NCI-H2081 (cell line): ENCODE results near the gene ATM.
A peak's percentile ranks its signal among the peaks of the same experiment; 100 is the strongest.
"Not testable (repeated sequence)": the region's sequence is repeated elsewhere in the genome, so short reads cannot be mapped to it uniquely, and the experiment has no call there.

ENCODE experiments used
- DNase-seq, 2 experiments: peaks; one replicate each; lab custom pipeline; 2025; lab: John Stamatoyannopoulos, UW

The ATM gene

DNA sequence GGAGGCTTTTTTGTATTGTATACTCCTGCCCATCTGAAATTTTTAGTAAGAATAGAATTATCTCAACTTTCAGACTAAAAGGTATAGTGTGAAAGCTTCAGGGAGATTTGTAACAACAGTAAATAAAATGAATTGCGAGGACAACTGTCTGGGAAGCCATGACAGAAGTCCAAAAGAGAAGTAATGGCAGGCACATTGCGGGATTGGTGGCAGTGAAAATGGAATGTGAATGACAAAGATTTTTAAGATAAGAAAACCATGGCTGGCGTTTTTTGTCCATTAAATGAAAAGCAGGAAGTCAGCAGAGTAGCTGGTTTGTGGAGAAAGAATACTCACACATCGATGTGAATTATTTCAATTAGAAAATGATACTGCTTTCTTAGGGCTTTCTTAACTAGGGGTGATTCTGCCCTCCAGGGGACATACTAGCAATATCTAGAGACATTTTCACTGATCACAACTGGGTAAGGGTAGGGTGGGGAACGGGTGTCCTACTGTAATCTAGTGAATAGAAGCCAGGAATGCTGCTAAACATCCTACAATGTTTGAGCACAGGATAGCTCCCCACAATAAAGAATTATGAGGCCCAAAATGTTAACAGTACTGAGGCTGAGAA is 2.0 kb upstream of the ATM start:
- DNase-seq, result no peak

DNA sequence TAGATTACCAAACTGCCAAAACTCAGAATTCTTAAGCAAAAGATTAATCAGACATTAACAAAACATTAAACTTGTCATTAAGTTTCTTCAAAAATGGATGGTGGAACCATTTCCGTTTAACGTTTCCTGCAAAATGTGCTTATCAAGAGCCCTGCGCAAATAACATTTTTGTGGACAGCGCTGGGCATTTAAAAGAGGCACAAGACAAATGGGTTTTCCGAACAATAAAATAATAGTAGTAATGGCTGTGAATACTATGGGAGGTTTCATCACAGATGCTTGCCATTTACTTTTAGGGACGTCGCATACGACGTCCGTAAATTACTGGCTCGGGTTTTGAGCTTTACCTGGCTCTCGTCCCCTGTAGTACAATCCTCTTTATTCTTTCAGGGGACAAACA is 1.5 kb upstream of the ATM start:
- no peak for DNase-seq

DNA sequence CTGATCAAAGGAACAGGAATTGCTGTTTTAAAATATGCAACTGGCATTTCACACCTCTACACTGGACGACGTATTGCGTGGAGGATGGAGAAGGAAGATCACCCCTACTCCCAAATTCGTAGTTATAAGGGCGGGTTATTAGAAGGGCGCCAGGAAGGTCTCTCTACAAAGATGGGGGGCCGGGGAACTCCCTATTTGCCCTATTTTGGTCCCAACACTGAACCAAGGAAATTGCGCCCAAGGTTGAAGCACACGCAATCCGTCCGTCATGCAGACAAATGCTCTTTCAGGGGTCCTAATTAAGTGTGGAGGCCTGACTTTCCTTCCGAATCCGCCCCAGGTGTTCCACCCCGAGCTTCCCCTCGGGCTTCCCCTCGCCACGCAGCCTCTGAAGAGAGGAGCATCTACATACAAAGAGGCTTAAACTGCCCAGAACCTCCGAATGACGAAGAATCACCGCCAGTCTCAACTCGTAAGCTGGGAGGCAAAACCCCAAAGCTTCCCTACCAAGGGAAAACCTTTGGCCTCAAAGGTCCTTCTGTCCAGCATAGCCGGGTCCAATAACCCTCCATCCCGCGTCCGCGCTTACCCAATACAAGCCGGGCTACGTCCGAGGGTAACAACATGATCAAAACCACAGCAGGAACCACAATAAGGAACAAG is 825 bp upstream of the ATM start:
- peak in 1 of 2 experiments; percentile 54 for DNase-seq

DNA sequence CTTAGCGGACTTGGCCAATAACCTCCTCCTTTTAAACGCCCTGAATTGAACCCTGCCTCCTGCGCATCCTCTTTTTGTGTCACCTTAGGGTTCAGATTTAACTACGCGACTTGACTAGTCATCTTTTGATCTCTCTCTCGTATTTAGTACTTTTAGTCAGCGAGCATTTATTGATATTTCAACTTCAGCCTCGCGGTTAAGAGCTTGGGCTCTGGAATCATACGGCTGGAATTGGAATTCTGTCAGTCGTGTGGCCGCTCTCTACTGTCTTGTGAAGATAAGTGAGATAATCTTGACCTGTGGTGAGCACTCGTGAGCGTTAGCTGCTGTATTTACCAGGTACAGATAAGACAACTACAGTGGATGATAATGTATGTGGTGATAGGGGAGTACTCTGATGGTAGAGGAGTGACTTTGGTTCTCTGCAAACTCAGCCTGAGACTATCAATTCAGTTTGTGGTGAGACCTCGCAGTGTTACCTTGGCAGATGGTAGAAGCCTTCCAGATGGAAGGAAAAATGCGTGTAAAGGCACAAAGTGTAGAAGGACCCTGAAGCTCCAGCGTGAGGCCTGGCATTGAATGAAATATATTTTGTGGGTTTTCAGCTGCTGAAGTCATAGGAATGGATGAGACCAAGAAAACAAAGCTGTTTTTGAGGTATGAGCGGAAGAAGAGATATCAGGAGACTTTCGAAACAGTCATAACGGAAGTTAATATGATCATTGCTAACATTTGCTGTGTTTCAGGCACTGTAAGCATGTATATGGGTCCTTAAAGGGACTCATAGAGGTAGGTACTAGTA is 682 bp downstream of the ATM start:
- no peak for DNase-seq

DNA sequence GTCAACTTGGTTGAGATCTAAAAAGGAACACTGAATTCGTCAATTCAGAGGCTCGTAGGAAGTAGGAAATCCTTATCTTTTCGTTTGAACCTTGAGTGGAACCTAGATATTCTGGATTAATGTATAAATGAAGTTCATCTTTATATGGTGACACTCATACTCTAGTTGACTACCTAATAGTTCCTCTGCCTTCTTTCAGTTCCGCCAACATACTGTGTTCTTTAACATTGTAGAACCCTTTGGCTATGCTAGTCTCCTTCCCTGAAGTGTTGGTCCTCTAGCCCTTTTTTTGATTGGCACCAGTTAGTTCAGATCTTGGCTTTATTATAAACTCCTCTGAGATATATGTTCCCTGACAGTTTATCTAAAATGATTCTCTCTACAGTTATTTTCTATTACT is 1.5 kb downstream of the ATM start:
- no peak for DNase-seq

DNA sequence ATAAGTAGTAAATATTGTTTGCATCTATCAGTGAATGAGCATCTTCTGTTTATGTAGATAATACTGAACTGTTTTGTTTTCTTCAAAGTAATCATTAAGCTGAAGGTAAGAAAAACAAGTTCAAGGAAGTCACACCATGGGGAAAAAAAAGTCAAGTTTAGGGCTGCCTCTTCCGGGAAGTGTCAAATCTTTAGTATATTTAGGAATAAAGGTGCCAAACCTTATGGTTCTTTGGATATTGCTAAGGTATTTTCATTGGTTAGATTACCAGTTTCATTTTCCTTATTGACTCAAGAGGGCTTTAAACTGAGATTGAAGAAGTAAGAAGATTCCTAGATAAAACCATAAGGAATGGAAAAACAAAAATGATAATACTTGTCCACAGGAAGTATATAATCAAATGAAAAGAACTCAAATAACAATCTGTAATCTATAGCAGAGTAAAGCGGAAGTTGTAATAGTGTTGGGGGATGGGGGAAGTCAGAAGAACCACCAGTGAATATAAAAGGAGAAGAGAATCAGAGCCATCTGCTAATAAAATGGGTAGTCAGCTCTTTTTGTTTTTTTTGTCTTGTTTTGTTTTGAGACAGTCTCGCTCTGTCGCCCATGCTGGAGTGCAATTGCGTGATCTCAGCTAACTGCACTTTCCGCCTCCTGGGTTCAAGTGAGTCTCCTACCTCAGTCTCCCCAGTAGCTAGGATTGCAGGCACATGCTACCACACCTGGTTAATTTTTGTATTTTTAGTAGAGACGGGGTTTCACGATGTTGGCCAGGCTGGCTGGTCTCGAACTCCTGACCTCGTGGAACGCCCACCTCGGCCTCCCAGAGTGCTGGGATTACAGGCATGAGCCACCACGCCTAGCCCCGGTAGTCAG is 2.3 kb downstream of the ATM start:
- DNase-seq, result no peak

DNA sequence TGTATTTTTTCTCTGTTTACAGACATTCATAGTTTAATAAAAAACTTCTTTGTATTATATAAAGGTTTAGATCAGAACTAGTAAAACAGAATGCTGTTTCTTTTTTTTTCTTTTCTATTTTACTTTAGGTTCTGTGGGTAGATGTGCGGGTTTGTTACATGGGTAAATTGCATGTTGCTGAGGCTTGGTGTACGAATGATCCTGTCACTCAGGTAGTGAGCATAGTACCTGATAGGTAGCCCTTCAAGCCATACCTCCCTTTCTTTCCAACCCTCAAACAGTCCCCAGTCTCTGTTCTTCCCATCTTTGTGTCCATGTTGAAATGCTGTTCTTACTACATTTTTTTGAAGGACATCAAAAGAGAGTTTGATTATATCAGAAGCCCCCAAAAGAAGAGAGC is 3.2 kb downstream of the ATM start:
- DNase-seq, result no peak

DNA sequence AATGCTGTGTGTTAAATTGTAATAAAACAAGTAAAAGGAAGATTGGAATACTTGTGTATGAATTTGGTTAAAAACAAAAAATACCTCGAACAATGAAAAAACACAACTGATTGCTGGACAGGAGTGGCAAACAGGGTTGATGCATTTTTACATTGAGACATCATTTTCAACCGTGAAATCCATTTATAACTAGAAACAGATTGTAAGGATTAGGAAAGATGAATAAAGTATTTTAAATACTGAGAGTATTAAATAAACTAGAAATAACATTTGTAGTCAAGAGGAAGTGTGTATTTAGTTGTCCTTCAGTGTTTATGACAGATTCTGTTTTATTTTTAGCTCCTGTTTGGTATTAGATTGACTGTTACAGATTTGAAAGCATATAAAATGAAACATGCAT is 5.4 kb downstream of the ATM start:
- DNase-seq, result no peak

DNA sequence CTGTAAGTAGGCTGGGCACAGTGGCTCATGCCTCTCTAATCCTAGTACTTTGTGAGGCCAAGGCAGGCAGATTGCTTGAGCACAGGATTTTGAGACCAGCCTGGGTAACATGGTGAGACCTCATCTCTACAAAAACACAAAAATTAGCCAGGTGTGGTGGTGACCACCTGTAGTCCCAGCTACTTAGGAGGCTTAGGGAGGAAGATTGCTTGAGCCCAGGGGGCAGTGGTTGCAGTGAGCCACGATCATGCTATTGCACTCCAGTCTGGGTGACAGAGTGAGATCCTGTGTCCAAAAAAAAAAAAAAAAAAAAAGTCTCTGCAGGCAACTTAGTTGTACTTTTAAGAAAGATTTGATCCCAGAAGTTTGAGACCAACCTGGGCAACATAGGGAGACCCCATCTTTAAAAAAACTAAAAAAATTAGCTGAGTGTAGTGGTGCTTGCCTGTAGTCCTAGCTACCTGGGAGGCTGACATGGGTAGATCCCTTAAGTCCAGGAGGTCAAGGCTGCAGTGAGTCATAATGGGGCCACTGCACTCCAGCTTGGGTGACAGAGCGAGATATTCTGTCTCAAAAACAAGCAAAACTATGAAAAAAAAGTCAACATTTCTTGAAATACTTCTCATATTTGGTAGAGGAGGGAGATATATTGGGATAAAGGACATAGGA is 10.5 kb downstream of the ATM start:
- DNase-seq, result no peak

DNA sequence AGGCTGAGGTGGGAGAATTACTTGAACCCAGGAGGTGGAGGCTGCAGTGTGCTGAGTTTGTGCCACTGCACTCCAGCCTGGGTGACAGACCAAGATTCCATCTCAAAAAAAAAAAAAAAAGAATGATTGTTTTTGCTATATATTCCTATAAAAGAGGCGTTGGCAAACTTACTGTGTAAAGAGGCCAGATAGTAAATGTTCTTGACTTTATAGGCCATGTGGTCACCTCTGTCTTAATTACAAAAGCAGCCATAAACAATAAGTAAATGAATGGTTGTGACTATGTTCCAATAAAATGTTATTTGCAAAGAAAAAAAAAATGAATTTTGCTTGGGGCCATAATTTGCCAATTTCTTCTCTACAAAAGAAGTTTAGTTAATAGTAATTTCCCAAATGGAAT is 12.3 kb downstream of the ATM start:
- no peak for DNase-seq

DNA sequence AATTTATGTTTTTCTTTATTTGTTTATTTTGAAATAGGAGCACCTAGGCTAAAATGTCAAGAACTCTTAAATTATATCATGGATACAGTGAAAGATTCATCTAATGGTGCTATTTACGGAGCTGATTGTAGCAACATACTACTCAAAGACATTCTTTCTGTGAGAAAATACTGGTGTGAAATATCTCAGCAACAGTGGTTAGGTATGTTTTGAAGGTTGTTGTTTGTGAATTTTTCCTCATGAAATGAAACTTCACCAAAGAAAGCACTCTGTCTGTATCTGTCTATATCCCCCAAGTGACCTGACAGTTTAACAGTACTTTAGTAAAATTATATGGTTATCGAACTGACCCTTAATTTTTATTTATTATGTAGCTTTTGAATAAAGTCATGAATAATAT is 12.8 kb downstream of the ATM start:
- no peak for DNase-seq

DNA sequence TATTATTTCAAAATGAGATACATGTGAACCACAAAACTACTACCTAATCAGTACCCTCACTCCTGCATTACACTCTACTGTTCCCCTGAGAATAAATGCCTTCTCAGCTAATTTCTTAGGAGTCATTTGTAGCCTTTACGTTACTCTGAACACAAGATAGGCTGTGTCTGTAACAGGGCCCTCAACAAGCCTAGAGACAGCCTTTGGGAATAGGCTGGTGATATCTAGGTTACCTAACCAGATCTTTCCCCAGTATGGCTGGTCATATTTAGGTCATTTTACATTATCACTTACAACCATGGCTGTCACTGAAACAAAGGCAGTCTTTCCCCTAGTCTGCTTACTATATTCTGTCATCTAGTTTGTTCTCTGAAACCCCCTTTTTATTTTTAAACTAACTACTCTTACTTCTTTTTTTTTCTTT is 14.2 kb downstream of the ATM start:
- no peak for DNase-seq

DNA sequence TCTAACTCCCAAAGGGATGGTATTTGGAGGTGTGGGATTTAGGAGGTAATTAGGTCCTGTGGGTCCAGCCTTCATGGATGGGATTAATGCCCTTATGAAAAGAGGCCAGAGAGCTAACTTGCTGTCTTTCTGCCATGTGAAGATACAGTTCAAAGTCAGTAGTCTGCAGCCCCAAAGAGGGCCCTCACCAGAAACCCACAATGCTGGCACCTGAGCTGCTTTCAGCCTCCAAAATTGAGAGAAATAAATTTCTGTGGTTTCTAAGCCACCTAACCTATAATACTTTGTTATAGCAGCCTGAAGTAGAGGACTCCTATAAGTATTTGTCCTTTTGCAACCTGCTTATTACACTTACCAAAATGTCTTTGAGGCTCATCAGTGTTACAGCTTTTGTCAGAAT is 16.2 kb downstream of the ATM start:
- DNase-seq, result no peak

DNA sequence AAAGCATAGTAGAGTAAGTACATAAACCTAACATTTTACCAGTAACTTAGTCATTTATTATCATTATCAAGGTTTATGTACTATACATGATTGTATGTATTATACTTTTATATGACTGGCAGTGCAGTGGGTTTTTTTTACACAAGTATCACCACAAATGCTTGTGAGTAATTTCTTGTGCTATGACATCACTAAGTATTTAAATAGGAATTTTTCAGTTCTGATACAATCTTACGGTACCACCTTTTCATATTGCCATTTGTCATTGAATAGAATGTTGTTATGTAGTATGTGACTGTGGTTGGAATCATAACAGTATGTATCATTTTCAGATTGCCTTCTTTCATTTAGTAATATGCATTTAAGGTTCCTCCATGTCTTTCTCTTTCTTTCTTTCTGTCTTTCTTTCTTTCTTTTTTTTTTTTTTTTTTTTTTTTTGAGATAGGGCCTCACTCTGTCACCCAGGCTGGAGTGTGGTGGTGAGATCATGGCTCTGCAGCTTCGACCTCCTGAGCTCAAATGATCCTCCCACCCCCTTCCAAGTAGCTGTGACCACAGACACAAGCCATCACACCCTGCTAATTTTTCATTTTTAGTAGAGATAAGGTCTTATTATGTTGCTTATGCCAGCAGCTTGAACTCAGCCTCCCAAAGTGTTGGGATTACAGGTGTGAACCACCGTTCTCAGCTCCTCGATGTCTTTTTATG is 18.6 kb downstream of the ATM start:
- no peak for DNase-seq

DNA sequence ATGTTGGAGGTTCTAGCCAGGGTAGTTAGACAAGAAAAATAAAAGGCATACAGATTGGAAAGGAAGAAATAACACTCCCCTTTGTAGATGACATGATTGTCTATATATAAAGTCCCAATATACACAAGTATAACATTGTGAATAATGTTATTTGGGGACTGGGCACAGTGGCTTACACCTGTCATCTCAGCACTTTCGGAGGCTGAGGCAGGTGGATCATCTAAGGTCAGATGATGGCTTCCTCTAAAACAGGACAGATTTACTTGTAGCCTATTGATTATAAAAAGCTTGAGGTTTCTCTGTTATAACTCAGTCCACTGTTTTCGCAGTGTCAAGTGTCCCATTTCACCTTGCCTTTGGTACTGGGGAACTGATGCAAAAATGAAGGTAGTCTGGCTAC is 19.6 kb downstream of the ATM start:
- no peak for DNase-seq

DNA sequence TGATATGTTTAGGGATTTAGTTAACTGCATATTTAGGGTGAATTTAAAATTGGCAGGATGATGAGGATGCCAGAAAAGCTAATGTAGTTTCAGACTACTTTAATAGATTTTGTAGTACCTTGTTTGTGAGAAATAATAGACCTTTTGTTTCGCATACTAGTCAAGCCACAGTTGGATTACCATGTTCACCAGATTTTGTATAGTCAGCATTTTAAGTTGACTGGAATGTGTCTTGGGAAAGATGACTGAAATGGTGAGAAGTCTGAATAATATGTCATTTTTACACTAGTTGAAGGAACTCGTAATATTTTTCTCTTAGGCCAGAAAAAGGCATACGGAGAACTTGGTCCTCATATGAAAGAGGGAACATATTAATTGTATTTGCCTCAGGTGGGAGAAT is 23.4 kb downstream of the ATM start:
- no peak for DNase-seq

DNA sequence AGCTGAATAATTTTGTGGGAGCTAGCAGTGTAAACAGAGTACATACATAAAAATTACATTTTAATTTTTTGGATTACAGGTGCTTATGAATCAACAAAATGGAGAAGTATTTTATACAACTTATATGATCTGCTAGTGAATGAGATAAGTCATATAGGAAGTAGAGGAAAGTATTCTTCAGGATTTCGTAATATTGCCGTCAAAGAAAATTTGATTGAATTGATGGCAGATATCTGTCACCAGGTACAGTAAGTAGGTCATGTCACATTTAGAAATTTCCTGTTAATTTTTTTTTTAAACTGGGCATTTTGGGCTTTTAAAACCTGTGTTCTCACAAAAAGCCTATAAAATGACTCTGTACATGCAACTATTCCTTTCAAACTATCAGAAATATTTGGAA is 24.0 kb downstream of the ATM start:
- DNase-seq, result no peak

DNA sequence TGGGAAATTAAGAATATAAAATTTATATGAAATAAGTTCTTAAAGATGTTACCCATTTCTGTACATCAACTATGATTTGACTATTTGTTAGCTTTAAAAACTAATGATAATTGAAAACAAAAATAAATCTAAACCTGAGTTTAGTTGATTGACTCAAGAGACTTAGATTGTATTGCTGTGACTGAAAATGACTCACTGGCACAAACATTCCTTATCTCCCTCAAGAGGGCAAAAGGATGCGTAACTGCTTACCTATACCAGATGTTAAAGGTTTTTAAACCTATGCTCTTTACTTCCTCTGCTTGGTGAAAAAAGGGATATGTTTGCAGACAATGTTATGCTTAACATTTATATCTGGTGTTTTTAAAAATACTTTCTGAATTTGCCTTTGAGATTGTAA is 30.3 kb downstream of the ATM start:
- DNase-seq, result no peak

DNA sequence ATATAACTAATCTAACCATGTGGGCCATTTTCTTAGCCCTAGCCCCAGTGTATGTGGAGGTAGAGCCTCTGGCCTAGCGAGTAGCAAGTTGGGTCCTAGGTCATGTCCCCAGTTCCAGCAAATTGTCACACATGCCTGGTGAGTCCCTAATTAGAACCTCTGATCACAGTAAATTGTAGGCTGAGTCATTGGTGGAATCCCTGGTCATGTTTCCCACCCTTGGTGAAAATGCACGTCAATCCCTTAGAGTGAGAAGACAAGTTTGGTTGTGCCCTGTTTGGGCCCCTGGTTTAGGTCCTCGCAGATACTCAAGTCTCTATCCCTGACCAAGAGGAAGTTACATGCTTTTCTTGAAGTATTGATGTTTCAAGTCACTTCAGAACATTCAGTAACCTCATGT is 46.7 kb downstream of the ATM start:
- DNase-seq, result no peak

DNA sequence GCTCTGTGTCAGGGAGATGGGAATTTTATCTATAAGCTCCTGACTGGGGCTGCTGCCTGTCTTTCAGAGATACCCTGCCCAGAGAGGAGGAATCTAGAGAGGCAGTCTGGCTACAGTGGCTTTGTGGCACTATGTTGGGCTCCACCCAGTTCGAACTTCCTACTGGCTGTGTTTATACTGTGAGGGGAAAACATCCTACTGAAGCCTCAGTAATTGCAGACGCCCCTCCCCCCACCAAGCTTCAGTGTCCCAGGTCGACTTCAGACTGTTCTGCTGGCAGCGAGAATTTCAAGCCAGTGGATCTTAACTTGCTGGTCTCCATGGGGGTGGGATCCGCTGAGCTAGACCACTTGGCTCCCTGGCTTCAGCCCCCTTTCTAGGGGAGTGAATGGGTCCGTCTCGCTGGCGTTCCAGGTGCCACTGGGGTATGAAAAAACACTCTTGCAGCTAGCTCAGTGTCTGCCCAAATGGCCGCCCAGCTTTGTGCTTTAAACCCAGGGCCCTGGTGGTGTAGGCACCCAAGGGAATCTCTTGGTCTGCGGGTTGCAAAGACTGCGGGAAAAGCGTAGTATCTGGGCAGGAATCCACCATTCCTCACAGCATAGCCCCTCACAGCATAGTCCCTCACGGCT is 54.2 kb downstream of the ATM start:
- DNase-seq, result not testable (repeated sequence)

DNA sequence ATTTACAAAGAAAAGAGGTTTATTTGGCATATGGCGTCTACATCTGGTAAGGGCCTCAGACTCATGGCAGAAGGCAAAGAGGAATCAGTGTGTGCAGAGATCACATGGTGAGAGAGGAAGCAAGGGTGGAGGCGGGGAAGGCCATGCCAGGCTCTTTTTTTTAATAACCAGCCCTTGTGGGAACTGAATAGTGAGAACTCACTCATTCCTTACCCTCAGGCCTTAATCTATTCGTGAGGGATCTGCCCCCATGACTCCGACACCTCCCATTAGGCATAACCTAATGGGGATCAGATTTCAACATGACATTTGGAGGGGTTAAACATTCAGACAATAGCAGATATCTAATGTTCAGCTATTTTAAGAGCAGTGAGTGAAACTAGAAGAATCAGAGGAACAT is 55.7 kb downstream of the ATM start:
- peak in 1 of 2 experiments; percentile 37 for DNase-seq
